IPS-18c (cell line): ENCODE results near the gene MRGPRD.
"Not testable (repeated sequence)": the region's sequence is repeated elsewhere in the genome, so short reads cannot be mapped to it uniquely, and the experiment has no call there.

Experiments used
- H3K4me3 ChIP-seq: 2 replicates; pipeline ENCODE4 v1.7.0; 2013; ENCODE audit warnings: low read depth, mild to moderate bottlenecking, low read length, moderate library complexity; ENCODE audit not compliant: insufficient read depth
- H3K9me3 ChIP-seq: one replicate; pipeline ENCODE4 v1.6.1; 2013; ENCODE audit warnings: mild to moderate bottlenecking, low read length, moderate library complexity; ENCODE audit not compliant: control insufficient read depth, insufficient read depth

MRGPRD gene

GRCh38 chr11:69009441-69010211 lies 28.8 kb upstream of the MRGPRD start:
- peaks cover 4% of the 10 kb centered on the region for H3K9me3 ChIP-seq
- no peak overlapping the region for H3K4me3 ChIP-seq

- Histone ChIP-seq H3K9me3 (peaks cover 4% of the 10 kb centered on the region), H3K4me3 (no peak overlapping the region)
These were observed 28.1 kb upstream of the MRGPRD start for GRCh38 chr11:69008737-69009440.

GRCh38 chr11:69007975-69008381 lies 27.2 kb upstream of the MRGPRD start:
- Histone ChIP-seq H3K4me3 (no peak overlapping the region), H3K9me3 (peaks cover 4% of the 10 kb centered on the region)

GRCh38 chr11:69006816-69007215 lies 26.0 kb upstream of the MRGPRD start:
- peaks cover 2% of the 10 kb centered on the region for H3K9me3 ChIP-seq

GRCh38 chr11:69005631-69006368 lies 25.0 kb upstream of the MRGPRD start:
- no peak overlapping the region for H3K4me3 ChIP-seq
- no peaks in the 10 kb centered on the region for H3K9me3 ChIP-seq

More at GRCh38 chr11:69006816-69007215, 26.0 kb upstream of the MRGPRD start:
- H3K4me3 ChIP-seq: no peak overlapping the region; the same call in 1 of the 2 replicates

GRCh38 chr11:69005183-69005630 lies 24.4 kb upstream of the MRGPRD start:
- no peak overlapping the region for H3K4me3 ChIP-seq
- H3K9me3 ChIP-seq: no peaks in the 10 kb centered on the region

- Histone ChIP-seq H3K9me3 (no peaks in the 10 kb centered on the region), H3K4me3 (no peak overlapping the region)
These were observed 23.8 kb upstream of the MRGPRD start for GRCh38 chr11:69004411-69005182.

- Histone ChIP-seq H3K9me3 (no peaks in the 10 kb centered on the region), H3K4me3 (no peak overlapping the region)
These were observed 23.1 kb upstream of the MRGPRD start for GRCh38 chr11:69003866-69004367.

- H3K9me3 ChIP-seq: no peaks in the 10 kb centered on the region
- no peak overlapping the region for H3K4me3 ChIP-seq
These were observed 22.6 kb upstream of the MRGPRD start for GRCh38 chr11:69003301-69003865.

- Histone ChIP-seq H3K4me3 (no peak overlapping the region), H3K9me3 (no peaks in the 10 kb centered on the region)
These were observed 21.9 kb upstream of the MRGPRD start for GRCh38 chr11:69002570-69003231.

GRCh38 chr11:69002110-69002569 lies 21.4 kb upstream of the MRGPRD start:
- Histone ChIP-seq H3K4me3 (no peak overlapping the region), H3K9me3 (no peaks in the 10 kb centered on the region)

- H3K9me3 ChIP-seq: no peaks in the 10 kb centered on the region
These were observed 20.7 kb upstream of the MRGPRD start for GRCh38 chr11:69001243-69002081.

GRCh38 chr11:69000831-69001242 lies 20.1 kb upstream of the MRGPRD start:
- H3K9me3 ChIP-seq: no peaks in the 10 kb centered on the region
- no peak overlapping the region for H3K4me3 ChIP-seq

More at GRCh38 chr11:69001243-69002081, 20.7 kb upstream of the MRGPRD start:
- no peak overlapping the region for H3K4me3 ChIP-seq

- Histone ChIP-seq H3K9me3 (no peaks in the 10 kb centered on the region), H3K4me3 (no peak overlapping the region)
These were observed 19.6 kb upstream of the MRGPRD start for GRCh38 chr11:69000391-69000790.

- not testable (repeated sequence) for H3K9me3 ChIP-seq, H3K4me3 ChIP-seq
These were observed 19.1 kb upstream of the MRGPRD start for GRCh38 chr11:68999748-69000355.
